Vagina (tissue), 2 donors: ENCODE measurements around the gene GTF3C2.

Experiments
- CTCF ChIP-seq, 3 experiments: fragments of 450-650 bp in 2 of 3; fragments of 200-600 bp in 1 of 3; sonication (generic) in 1 of 3; IDR thresholded peaks; one replicate each; pipeline ENCODE4 v1.5.1; 2017 to 2019; ENCODE audit warnings: antibody characterized with exemption in 3 of 3, mild to moderate bottlenecking in 2 of 3, moderate library complexity in 2 of 3
- POLR2A ChIP-seq, 2 donors: fragments of 450-650 bp; IDR thresholded peaks; one replicate each; pipeline ENCODE4 v1.6.1; 2017; ENCODE audit warnings: antibody characterized with exemption in 2 of 2, mild to moderate bottlenecking in 2 of 2, moderate library complexity in 2 of 2
- POLR2AphosphoS5 ChIP-seq, 2 donors: sonication (generic); formaldehyde crosslinking; IDR thresholded peaks; one replicate each; pipeline ENCODE4 v1.9.0; 2017; ENCODE audit warnings: antibody characterized with exemption in 2 of 2, mild to moderate bottlenecking in 2 of 2, low read depth in 1 of 2; ENCODE audit not compliant: insufficient read depth in 1 of 2

DNA sequence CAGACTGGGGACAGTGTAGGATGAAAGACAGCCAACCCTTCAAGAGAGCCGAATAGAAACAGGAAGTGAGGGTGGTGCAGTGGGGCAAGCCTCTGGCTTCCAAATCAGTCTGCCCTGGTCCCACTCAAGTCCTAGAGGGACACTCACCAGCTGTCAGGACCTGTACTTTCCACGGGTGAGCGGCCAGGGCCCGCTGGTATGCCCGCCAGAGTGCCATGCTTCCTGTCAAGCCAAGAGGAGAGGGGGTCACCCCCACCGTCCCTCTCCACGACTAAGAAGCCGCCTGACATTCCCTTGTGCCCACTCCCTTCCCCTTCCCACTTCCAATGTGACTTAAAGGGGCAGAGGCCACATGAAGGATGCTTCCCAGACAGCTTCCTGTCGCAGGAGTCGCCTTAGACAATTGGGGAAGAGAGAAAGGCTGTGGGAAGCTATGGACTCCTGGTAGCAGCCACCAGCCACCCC lies 34.2 kb downstream of the GTF3C2 start:
- TF ChIP-seq POLR2A (IDR thresholded peaks at IDR 0.05) (no peak), CTCF (IDR thresholded peaks at IDR 0.05) (no peak), POLR2AphosphoS5 (IDR thresholded peaks at IDR 0.05; ENCODE audit: insufficient read depth in 1 of 2, low read depth in 1 of 2) (no peak)
